Transverse colon (tissue), 4 donors: ENCODE data around the gene PCLAF. TPM values are rescaled to one million over a fixed set of nuclear protein-coding genes. Genes with fewer than 3 reads are reported as not detected.

Source experiments
- DNase-seq: peaks from one replicate; pipeline ENCODE4 v3.0.0-alpha.2; 2019
- H3K27ac ChIP-seq, 4 donors: fragments of 200-600 bp; sonication (generic); 2 replicates each; pipeline ENCODE4 v1.5.1; 2016 to 2018; ENCODE audit warnings: inconsistent platforms in 4 of 4
- H3K27me3 ChIP-seq: fragments of 200-600 bp; sonication (generic); 2 replicates; pipeline ENCODE4 v1.5.1; 2017; ENCODE audit warnings: inconsistent platforms
- H3K36me3 ChIP-seq, 4 donors: fragments of 200-600 bp; sonication (generic); 2 replicates each; pipeline ENCODE4 v1.5.1; 2017 to 2019; ENCODE audit warnings: inconsistent platforms in 4 of 4
- H3K4me1 ChIP-seq, 4 donors: fragments of 200-600 bp; sonication (generic); 2 replicates each; pipeline ENCODE4 v1.5.1; 2017 to 2020; ENCODE audit warnings: inconsistent platforms in 4 of 4
- H3K4me3 ChIP-seq, 4 donors: fragments of 200-600 bp; sonication (generic); 1 replicate in 1 of 4; 2 replicates in 3 of 4; pipeline versions ENCODE4 v1.5.1 to v1.6.1; 2017 to 2019; ENCODE audit warnings: inconsistent platforms in 4 of 4
- H3K9me3 ChIP-seq, 2 donors: fragments of 200-600 bp; sonication (generic); 2 replicates each; pipeline ENCODE4 v1.5.1; 2017 to 2019; ENCODE audit warnings: inconsistent platforms in 2 of 2
- EP300 ChIP-seq: sonication (generic); formaldehyde crosslinking; IDR thresholded peaks from one replicate; pipeline ENCODE4 v1.6.1; 2017; ENCODE audit warnings: antibody characterized with exemption, low read depth
- POLR2A ChIP-seq: fragments of 450-650 bp; IDR thresholded peaks from one replicate; pipeline ENCODE4 v1.6.1; 2016; ENCODE audit warnings: antibody characterized with exemption, mild to moderate bottlenecking, moderate library complexity
- POLR2AphosphoS5 ChIP-seq, 3 donors: sonication (generic); formaldehyde crosslinking; IDR thresholded peaks; one replicate each; pipeline ENCODE4 v1.6.1; 2016; ENCODE audit warnings: antibody characterized with exemption in 3 of 3
- WGBS, 2 donors: methylation state at CpG; one replicate each; pipeline ENCODE4 v1.1.5; 2018; ENCODE audit warnings: low coverage in 1 of 2; 5-methylcytosine and 5-hydroxymethylcytosine counted together
- in situ Hi-C, 4 donors: fragments of 200-750 bp; cut with MboI; loops; one replicate each; pipeline versions ENCODE4 v1.15.0 to v1.15.1; 2017; ENCODE audit warnings: low sequenced_read_pairs in 3 of 4, low pct_ligation_motif_present in 1 of 4, low pct_unique_long_range_greater_than_20kb in 1 of 4
- intact Hi-C: fragments of 100-400 bp; cut with DNase I; formaldehyde crosslinking; loops from one replicate; pipeline ENCODE4 v1.15.1; 2023; ENCODE audit warnings: low total_unique reads
- total RNA-seq, 4 donors: library from RNA; depleted of rRNA; stranded (reverse); fragments of >200 nt; gene quantifications; one replicate each; pipeline ENCODE4 v1.1.0, GENCODE V29; 2016
- TF ChIP-seq, protein P1 (sequence below), 5 experiments: fragments of 200-600 bp in 3 of 5; fragments of 450-650 bp in 2 of 5; sonication (generic) in 3 of 5; IDR thresholded peaks; 1 replicate in 2 of 5; 2 replicates in 3 of 5; pipeline ENCODE4 v1.5.1; 2016 to 2017; ENCODE audit warnings: antibody characterized with exemption in 5 of 5, inconsistent platforms in 3 of 5, mild to moderate bottlenecking in 2 of 5, moderate library complexity in 1 of 5

The PCLAF gene
- total RNA-seq, 4 donors from 2014 or later: 3.3 to 21.5 (median 4.0) TPM; not detected in 1

DNA sequence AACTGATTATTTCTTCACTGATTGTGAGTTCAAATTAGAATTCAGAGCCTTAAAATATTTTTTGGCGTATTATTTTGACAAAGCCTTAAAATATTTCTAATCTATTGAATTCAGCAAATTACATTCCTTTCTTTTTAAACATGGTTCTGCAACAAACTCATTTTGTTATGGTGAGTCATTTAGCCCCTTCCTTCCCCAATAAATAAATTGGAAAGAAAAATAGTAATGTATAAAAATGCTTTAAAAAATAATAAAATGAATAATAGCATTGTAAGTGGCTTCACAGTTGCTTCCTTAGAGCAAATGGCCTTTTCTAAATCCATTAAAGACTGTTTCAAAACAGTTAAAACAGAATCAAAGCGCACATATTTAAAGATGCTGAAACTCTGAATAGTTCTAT, 37.4 kb downstream of the PCLAF start:
- TF ChIP-seq EP300 (no peak), POLR2AphosphoS5 (IDR thresholded peaks at IDR 0.05) (no peak), POLR2A (no peak)
- TF ChIP-seq, protein P1, sequence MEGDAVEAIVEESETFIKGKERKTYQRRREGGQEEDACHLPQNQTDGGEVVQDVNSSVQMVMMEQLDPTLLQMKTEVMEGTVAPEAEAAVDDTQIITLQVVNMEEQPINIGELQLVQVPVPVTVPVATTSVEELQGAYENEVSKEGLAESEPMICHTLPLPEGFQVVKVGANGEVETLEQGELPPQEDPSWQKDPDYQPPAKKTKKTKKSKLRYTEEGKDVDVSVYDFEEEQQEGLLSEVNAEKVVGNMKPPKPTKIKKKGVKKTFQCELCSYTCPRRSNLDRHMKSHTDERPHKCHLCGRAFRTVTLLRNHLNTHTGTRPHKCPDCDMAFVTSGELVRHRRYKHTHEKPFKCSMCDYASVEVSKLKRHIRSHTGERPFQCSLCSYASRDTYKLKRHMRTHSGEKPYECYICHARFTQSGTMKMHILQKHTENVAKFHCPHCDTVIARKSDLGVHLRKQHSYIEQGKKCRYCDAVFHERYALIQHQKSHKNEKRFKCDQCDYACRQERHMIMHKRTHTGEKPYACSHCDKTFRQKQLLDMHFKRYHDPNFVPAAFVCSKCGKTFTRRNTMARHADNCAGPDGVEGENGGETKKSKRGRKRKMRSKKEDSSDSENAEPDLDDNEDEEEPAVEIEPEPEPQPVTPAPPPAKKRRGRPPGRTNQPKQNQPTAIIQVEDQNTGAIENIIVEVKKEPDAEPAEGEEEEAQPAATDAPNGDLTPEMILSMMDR (IDR thresholded peaks at IDR 0.05): no peak
- peaks cover 0 to 9% (median 3%) of the 10 kb centered on the region in 4 donors for H3K4me1 ChIP-seq
- in situ Hi-C loops (no loop called here), intact Hi-C loops (no loop called here)
- H3K27me3 ChIP-seq: no peaks in the 10 kb centered on the region
- no peaks in the 10 kb centered on the region for H3K36me3 ChIP-seq
- H3K27ac ChIP-seq: no peak overlapping the region
- H3K4me3 ChIP-seq: no peak overlapping the region
- 93 to 96% methylated on average over 2 of the region's 2 CpGs for WGBS, 2 donors
- DNase-seq: no peak
- H3K9me3 ChIP-seq: no peaks in the 10 kb centered on the region

DNA sequence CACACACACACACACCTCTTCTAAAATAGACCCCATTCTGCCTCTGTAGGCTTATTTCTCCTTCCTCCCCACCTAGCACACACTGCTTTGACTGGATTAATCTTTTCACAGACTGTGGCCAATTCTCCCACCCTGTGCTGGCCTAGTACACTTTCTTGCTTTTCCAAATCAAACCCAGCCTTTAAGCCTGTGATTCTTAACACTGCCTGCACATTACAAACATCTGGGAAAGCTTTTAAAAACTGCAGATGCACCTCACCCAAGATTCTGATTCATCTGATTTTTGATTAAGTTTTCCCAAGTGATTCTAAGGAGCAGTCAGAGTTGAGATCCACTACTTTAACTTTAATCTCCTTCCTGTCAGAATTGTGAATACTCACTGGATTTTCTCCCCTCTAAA, 38.0 kb downstream of the PCLAF start:
- intact Hi-C loops (no loop called here), in situ Hi-C loops (no loop called here)
- Histone ChIP-seq H3K27ac (no peak overlapping the region), H3K4me3 (no peak overlapping the region), H3K36me3 (no peaks in the 10 kb centered on the region), H3K9me3 (no peaks in the 10 kb centered on the region), H3K27me3 (no peaks in the 10 kb centered on the region), H3K4me1 (peaks cover 0 to 9% (median 3%) of the 10 kb centered on the region in 4 donors)
- TF ChIP-seq POLR2AphosphoS5 (IDR thresholded peaks at IDR 0.05): no peak
- TF ChIP-seq, protein P1 (IDR thresholded peaks at IDR 0.05): no peak
- no peak for TF ChIP-seq EP300
- no peak for TF ChIP-seq POLR2A
- DNase-seq: no peak

DNA sequence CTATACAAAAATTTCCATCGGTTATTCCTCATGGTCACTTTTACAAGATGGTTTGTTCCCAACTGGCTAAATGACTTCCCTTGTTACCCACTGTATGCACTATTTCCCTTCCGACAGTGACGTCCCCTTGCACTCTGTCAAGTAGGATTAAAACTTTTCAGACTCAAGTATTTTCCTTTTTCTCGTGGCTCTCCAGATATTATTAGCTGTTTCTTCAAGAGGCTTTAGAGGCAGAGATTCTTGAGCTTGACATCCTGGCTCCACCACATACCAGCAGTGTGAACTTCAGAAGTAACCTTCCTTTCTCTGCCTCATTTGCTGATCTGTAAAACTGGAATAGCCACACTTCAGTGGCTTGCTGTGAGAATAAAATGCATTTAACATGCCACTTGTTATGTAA, 39.3 kb downstream of the PCLAF start:
- intact Hi-C loops (no loop called here), in situ Hi-C loops (no loop called here)
- TF ChIP-seq POLR2A (no peak), POLR2AphosphoS5 (IDR thresholded peaks at IDR 0.05) (no peak), EP300 (no peak)
- TF ChIP-seq, protein P1 (IDR thresholded peaks at IDR 0.05): no peak
- Histone ChIP-seq H3K36me3 (no peaks in the 10 kb centered on the region), H3K4me3 (no peak overlapping the region), H3K4me1 (peaks cover 0 to 9% (median 3%) of the 10 kb centered on the region in 4 donors), H3K9me3 (no peaks in the 10 kb centered on the region), H3K27ac (no peak overlapping the region), H3K27me3 (no peaks in the 10 kb centered on the region)
- DNase-seq: no peak
- WGBS, 2 donors: 80 to 89% methylated on average over 4 of the region's 4 CpGs

DNA sequence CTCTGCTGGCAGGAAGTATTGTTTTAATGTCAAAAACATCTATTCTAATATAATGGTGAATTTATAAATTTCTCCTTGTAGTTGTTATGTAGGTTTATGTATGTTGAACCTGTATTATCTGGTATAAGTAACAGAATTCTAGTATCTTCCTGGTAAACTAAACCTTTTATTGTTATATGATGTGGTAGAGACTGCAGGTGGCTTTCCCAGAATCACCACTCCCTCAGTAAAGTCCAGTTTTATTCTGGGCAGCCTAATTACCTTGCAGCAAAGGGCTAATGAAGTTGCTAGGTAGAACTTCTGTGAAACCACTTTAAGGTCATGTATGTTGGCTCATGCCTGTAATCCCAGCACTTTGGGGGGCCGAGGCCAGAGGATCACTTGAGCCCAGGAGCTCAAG, 40.9 kb downstream of the PCLAF start:
- intact Hi-C loops: no loop called here
- Histone ChIP-seq H3K9me3 (no peaks in the 10 kb centered on the region), H3K36me3 (no peaks in the 10 kb centered on the region), H3K4me3 (no peak overlapping the region), H3K4me1 (peaks cover 0 to 9% (median 3%) of the 10 kb centered on the region in 4 donors), H3K27ac (peak overlapping the region in 3 of 4 donors; percentile 24 to 49 (median 32)), H3K27me3 (no peaks in the 10 kb centered on the region)
- TF ChIP-seq POLR2AphosphoS5 (IDR thresholded peaks at IDR 0.05) (no peak), EP300 (no peak), POLR2A (no peak)
- TF ChIP-seq, protein P1 (IDR thresholded peaks at IDR 0.05): no peak
- WGBS, 2 donors: 67 to 71% methylated on average over 1 of the region's 1 CpG
- no peak for DNase-seq
- in situ Hi-C loops: no loop called here
